Endothelial cell of umbilical vein (primary cell): Measurements from ENCODE around the gene PRKAB1. TPM values are rescaled to one million over a fixed set of nuclear protein-coding genes. Genes with fewer than 3 reads are reported as not detected.

Experiments
- BruUV-seq: library from RNA; stranded (reverse); fragments of 400-500 nt; replicated peaks from 2 replicates; lab custom pipeline; 2021; lab: Mats Ljungman, UMichigan
- CTCF ChIA-PET: fragments of 300-600, 350-600 bp; sonication (Branson Sonifier 250); formaldehyde crosslinking; loops from one replicate; lab custom pipeline; 2021; ENCODE audit warnings: antibody characterized with exemption, inconsistent platforms; lab: Charles Lee
- POLR2A ChIA-PET: fragments of 300-600, 350-600 bp; sonication (Branson Sonifier 250); formaldehyde crosslinking; loops from one replicate; lab custom pipeline; 2021; ENCODE audit warnings: antibody characterized with exemption, inconsistent platforms; lab: Charles Lee
- DNase-seq: peaks from one replicate; pipeline ENCODE4 v3.0.0-alpha.2; 2011; ENCODE audit warnings: low read depth, low spot score
- FAIRE-seq: peaks from 2 replicates; lab custom pipeline; 2011; peaks lifted over from hg19 to GRCh38; lab: Jason Lieb, UNC
- H2AFZ ChIP-seq: 2 replicates; pipeline ENCODE4 v1.6.0; 2012; ENCODE audit warnings: low read depth, low read length, control low read depth, inconsistent platforms
- H3K27ac ChIP-seq: 2 replicates; pipeline ENCODE4 v1.5.1; 2011; ENCODE audit warnings: low read depth, mild to moderate bottlenecking, control low read depth, low read length, moderate library complexity; ENCODE audit not compliant: insufficient read depth
- H3K27me3 ChIP-seq, 2 experiments: 2 replicates each; pipeline versions ENCODE4 v1.6.0 to v1.6.1; 2011; ENCODE audit warnings: low read length in 2 of 2, mixed read lengths in 1 of 2; ENCODE audit not compliant: control insufficient read depth in 2 of 2, insufficient read depth in 2 of 2
- H3K36me3 ChIP-seq, 2 experiments: 2 replicates in 1 of 2; 3 replicates in 1 of 2; pipeline ENCODE4 v1.5.1; 2011; ENCODE audit warnings: low read length in 2 of 2, mild to moderate bottlenecking in 1 of 2, moderate library complexity in 1 of 2; ENCODE audit not compliant: control insufficient read depth in 2 of 2, insufficient read depth in 2 of 2; ENCODE audit errors: extremely low read depth in 1 of 2
- H3K4me1 ChIP-seq: 3 replicates; pipeline ENCODE4 v1.5.1; 2011; ENCODE audit warnings: mild to moderate bottlenecking, low read length; ENCODE audit not compliant: control insufficient read depth, insufficient read depth; ENCODE audit errors: extremely low read depth
- H3K4me2 ChIP-seq: 2 replicates; pipeline ENCODE4 v1.6.1; 2011; ENCODE audit warnings: low read length, control low read depth, mixed read lengths; ENCODE audit not compliant: insufficient read depth
- H3K4me3 ChIP-seq, 3 experiments: fragments of 200-600 bp in 1 of 3; sonication (generic), shearing (Covaris generic) in 1 of 3; replicated peaks in 1 of 3; 2 replicates each; pipeline ENCODE4 v1.5.1; 2011 to 2016; ENCODE audit warnings: control low read depth in 3 of 3, low read length in 3 of 3, mild to moderate bottlenecking in 2 of 3, inconsistent platforms in 1 of 3, low read depth in 1 of 3, moderate library complexity in 1 of 3; ENCODE audit not compliant: insufficient read depth in 1 of 3
- H3K79me2 ChIP-seq: 2 replicates; pipeline ENCODE4 v1.6.0; 2012; ENCODE audit warnings: low read length, inconsistent platforms; ENCODE audit not compliant: control insufficient read depth, insufficient read depth
- H3K9ac ChIP-seq: replicated peaks from 2 replicates; pipeline ENCODE3; 2011; ENCODE audit warnings: low read length, control low read depth; ENCODE audit not compliant: insufficient read depth; ENCODE audit errors: extremely low read depth
- H3K9me1 ChIP-seq: replicated peaks from 3 replicates; pipeline ENCODE4 v1.6.0; 2011; ENCODE audit warnings: mild to moderate bottlenecking, low read length; ENCODE audit not compliant: control insufficient read depth, insufficient read depth; ENCODE audit errors: extremely low read depth
- H3K9me3 ChIP-seq: replicated peaks from 2 replicates; pipeline ENCODE4 v1.5.1; 2012; ENCODE audit warnings: low read length, inconsistent platforms; ENCODE audit not compliant: control insufficient read depth, insufficient read depth
- H4K20me1 ChIP-seq: replicated peaks from 2 replicates; pipeline ENCODE3; 2011; ENCODE audit warnings: mild to moderate bottlenecking, low read length; ENCODE audit not compliant: control insufficient read depth, insufficient read depth; ENCODE audit errors: extremely low read depth
- CTCF ChIP-seq, 2 donors: IDR thresholded peaks; 1 replicate in 1 of 2; 2 replicates in 1 of 2; pipeline ENCODE4 v1.5.1; 2011; ENCODE audit warnings: low read length in 2 of 2, mild to moderate bottlenecking in 2 of 2, moderate library complexity in 2 of 2, control low read depth in 1 of 2, inconsistent platforms in 1 of 2, low read depth in 1 of 2; ENCODE audit not compliant: insufficient read depth in 1 of 2; ENCODE audit errors: extremely low read depth in 1 of 2
- EZH2 ChIP-seq: IDR thresholded peaks from 2 replicates; pipeline ENCODE4 v1.6.1; 2012; ENCODE audit warnings: borderline replicate concordance, low read depth, mild to moderate bottlenecking, moderate library complexity, low read length, inconsistent platforms; ENCODE audit not compliant: severe bottlenecking
- FOS ChIP-seq: IDR thresholded peaks from 2 replicates; pipeline ENCODE4 v1.6.1; 2011; ENCODE audit warnings: mild to moderate bottlenecking, low read length, moderate library complexity, borderline replicate concordance; ENCODE audit not compliant: insufficient read depth
- GATA2 ChIP-seq: IDR thresholded peaks from 2 replicates; pipeline ENCODE4 v1.7.0; 2011; ENCODE audit warnings: low read depth, mild to moderate bottlenecking, moderate library complexity, mixed read lengths, low read length; ENCODE audit not compliant: insufficient read length, insufficient read depth
- JUN ChIP-seq: IDR thresholded peaks from 2 replicates; pipeline ENCODE4 v1.6.1; 2011; ENCODE audit warnings: borderline replicate concordance, low read depth; ENCODE audit not compliant: insufficient read length, insufficient read depth
- MAX ChIP-seq: IDR thresholded peaks from 2 replicates; pipeline ENCODE4 v1.6.1; 2011; ENCODE audit not compliant: insufficient read depth, insufficient read length
- MYC ChIP-seq: IDR thresholded peaks from one replicate; pipeline ENCODE4 v1.6.1; 2011; ENCODE audit warnings: mild to moderate bottlenecking, low read depth, low read length
- POLR2AphosphoS5 ChIP-seq: IDR thresholded peaks from 2 replicates; pipeline ENCODE4 v1.6.1; 2012; ENCODE audit warnings: low read depth, mild to moderate bottlenecking, control low read depth, low read length, moderate library complexity; ENCODE audit not compliant: insufficient read depth
- dilution Hi-C: fragments of 300-500 bp; cut with MboI; formaldehyde crosslinking; loops from one replicate; pipeline ENCODE4 v1.15.0; 2019; ENCODE audit warnings: low sequenced_read_pairs; ENCODE audit not compliant: extremely low pct_ligation_motif_present
- intact Hi-C: fragments of 100-400 bp; cut with micrococcal nuclease; formaldehyde crosslinking; loops from one replicate; pipeline ENCODE4 v1.10.0; 2022
- polyA plus RNA-seq, 4 experiments: library from polyadenylated mRNA; depleted of rRNA in 3 of 4; stranded (reverse) in 3 of 4; unstranded in 1 of 4; fragments of >200 nt; gene quantifications; 2 replicates each; pipeline versions ENCODE4 v1.2.1 to v1.2.3, GENCODE V29; 2011 to 2012; ENCODE audit warnings: missing spikeins in 1 of 4
- total RNA-seq: library from RNA; stranded (reverse); gene quantifications from 2 replicates; pipeline ENCODE4 v1.2.3, GENCODE V29; 2021

Gene PRKAB1
- total and polyA plus RNA-seq, 2 donors (not counting 3 experiments of a cell fraction or from before 2014, with no cell fraction given): 23.1 to 27.0 TPM

- no peaks in the 10 kb centered on the region for H3K79me2 ChIP-seq
- H3K27ac ChIP-seq: no peak overlapping the region
- dilution Hi-C loops (no loop called here), intact Hi-C loops (no loop called here)
- DNase-seq: no peak
- no peaks in the 10 kb centered on the region for H3K9me1 ChIP-seq
- H3K9me3 ChIP-seq: no peaks in the 10 kb centered on the region
- H3K4me2 ChIP-seq: no peak overlapping the region
- ChIA-PET POLR2A (interaction anchor here (0.7 kb wide), 1 partner anchor 9 kb away, joined by 3 read pairs; no protein-coding TSS in a partner anchor), CTCF (interaction anchor here (0.8 to 3.3 kb wide), 7 partner anchors 8 to 60 kb away, joined by 3 to 17 read pairs (median 4); partner anchors contain the start of gene PRKAB1)
- H3K36me3 ChIP-seq: peaks cover 0 to 10% of the 10 kb centered on the region in 2 experiments
- no peak for FAIRE-seq
- H3K27me3 ChIP-seq: no peaks in the 10 kb centered on the region
- no peaks in the 10 kb centered on the region for H4K20me1 ChIP-seq
- TF ChIP-seq POLR2AphosphoS5 (no peak), EZH2 (no peak), CTCF (IDR thresholded peaks at IDR 0.05; ENCODE audit: extremely low read depth in 1 of 2, insufficient read depth in 1 of 2, low read depth in 1 of 2, low read length in 2 of 2) (no peak), FOS (no peak), JUN (no peak), MYC (no peak), GATA2 (no peak), MAX (no peak)
- BruUV-seq: no TSS peak
- no peak overlapping the region for H2AFZ ChIP-seq
- no peaks in the 10 kb centered on the region for H3K4me1 ChIP-seq
- no peak overlapping the region for H3K9ac ChIP-seq
- no peak overlapping the region for H3K4me3 ChIP-seq
Observed at GRCh38 chr12:119727600-119728443, 59.9 kb downstream of the PRKAB1 start.
